ENCODE results near the gene TTC3. TPM values are rescaled to one million over a fixed set of nuclear protein-coding genes. Genes with fewer than 3 reads are reported as not detected.

TTC3 gene
- total RNA-seq, 2 experiments from 2014 or later = 49.4 to 52.5 TPM

DNA sequence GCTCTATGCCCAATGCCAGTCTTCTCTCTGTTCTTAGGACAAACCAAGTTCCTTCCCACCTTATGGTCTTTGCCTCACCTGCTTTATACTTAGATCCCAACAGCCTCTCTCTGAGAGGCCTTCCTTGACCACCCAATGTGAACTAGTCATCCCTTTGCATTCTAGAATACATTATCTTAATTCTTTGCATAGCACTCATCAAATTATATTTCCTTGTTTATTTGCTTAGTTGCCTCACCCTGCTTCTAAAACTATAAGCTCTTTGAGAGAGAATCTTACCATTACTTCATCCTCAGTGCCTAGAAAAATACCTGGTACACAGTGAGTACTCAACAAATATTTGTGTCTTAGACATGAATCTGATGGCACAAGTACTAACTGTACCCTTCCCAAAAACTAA is 8.2 kb upstream of the TTC3 start:
- ChIA-PET POLR2A (no interaction called here), CTCF (no interaction called here)
- DNase-seq = no peak
- Mint-ChIP-seq H3K4me3 (no peak overlapping the region), H3K27me3 (no peaks in the 10 kb centered on the region), H3K9me3 (no peaks in the 10 kb centered on the region), H3K4me1 (peaks cover 4% of the 10 kb centered on the region), H3K36me3 (ENCODE audit: low read depth) (peaks cover 17% of the 10 kb centered on the region), H3K27ac (no peak overlapping the region)

DNA sequence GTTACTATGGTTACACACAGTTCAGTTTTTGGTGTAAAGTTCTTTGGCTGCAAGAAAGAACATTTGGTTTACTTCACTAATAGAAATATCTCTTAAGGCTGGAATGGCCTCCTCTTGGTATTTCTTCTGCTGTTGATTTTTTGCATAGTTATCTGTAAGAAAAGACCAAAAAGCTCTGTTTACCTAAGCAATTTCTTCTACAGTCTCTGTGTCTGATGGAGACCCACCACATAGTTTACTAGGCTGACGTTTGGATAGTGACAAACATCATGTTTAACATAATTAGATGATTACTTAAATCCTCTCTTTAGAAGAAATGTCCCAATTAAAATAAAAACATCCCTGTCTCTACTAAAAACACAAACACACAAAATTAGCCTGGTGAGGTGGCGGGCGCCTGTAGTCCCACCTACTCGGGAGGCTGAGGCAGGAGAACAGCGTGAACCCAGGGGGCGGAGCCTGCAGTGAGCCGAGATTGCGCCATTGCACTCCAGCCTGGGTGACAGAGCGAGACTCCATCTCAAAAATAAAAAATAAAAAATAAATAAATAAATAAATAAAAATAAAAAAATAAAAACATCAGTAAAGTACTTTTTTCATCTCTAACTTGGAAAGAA is 7.4 kb upstream of the TTC3 start:
- no peak overlapping the region for H3K27ac Mint-ChIP-seq
- H3K36me3 Mint-ChIP-seq (ENCODE audit: low read depth) = peaks cover 20% of the 10 kb centered on the region
- no peaks in the 10 kb centered on the region for H3K27me3 Mint-ChIP-seq
- no peak for DNase-seq
- ChIA-PET CTCF (no interaction called here), POLR2A (no interaction called here)
- no peak overlapping the region for H3K4me3 Mint-ChIP-seq
- no peaks in the 10 kb centered on the region for H3K9me3 Mint-ChIP-seq
- H3K4me1 Mint-ChIP-seq = peaks cover 9% of the 10 kb centered on the region

DNA sequence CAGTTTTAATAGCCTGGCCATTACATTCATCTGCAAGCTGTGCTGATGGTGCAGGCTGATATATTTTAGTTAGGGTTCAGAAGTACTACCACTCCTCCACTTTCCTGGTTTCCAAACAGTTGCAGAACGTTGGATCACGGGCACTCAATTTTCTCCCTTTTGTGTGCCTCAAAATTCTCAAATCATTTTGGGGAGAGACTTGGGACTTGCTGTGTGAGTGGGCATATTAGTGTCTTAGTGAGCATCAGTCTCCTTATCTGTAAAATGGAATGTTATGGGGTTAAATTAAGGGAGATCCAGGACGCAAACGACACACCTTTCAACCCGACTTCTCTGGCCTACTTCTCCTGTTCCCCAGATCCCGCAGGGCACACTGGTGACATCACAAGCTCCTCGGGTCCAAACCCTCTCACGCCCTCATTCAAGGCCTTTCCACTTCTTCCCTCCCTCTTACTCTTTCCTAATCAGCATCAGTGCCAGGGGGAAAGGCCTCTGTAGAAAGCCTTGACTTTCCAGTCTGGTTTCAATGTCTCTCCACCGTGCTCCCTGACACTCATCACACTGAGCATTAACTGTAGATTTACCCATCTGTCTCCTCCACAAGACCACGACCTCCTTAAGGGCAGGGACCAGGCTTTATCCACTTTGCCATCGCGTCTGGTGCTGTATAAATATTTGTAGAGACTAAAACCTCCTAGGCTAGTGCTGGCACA is 1.3 kb upstream of the TTC3 start:
- ChIA-PET POLR2A (no interaction called here), CTCF (no interaction called here)
- Mint-ChIP-seq H3K4me3 (peak overlapping the region; percentile 67), H3K4me1 (peaks cover 31% of the 10 kb centered on the region), H3K9me3 (no peaks in the 10 kb centered on the region), H3K27me3 (no peaks in the 10 kb centered on the region), H3K36me3 (ENCODE audit: low read depth) (peaks cover 20% of the 10 kb centered on the region), H3K27ac (peak overlapping the region; percentile 93)
- DNase-seq = no peak

DNA sequence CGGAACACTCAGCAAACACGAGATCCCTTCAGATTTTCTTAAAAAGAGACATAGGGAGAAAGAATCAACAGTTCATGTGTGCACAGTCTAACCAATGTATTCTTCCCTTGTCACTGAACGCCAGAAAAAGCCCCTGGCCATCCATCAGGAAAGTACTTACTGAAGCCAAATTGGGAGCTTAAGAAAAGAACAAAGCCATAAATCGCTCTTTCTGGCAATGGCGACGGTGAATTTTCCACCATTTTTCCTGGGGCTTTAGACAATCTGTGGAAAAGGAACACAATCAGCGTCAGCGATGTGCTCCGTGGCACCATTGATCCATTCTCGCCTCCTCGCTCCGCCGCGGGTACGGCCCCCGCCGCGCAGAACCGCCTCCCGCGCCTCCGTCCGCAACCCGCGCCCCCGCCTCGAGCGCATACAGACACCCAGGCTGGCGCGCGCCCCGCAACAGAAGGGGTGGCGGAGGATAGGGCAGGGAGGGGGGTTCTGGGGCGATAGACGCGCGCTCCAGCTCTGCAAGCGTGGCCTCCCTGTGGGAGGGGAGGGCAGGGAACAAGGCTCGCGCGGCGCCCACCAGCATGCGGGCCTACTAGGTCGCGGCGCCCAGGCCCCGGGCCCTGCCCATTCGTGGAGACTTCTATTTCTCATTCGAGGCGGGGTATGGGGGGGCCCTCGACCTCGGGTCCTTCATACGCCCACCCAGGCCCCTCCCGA is 623 bp upstream of the TTC3 start:
- CTCF ChIA-PET = no interaction called here
- peak; percentile 63 for DNase-seq
- peaks cover 34% of the 10 kb centered on the region for H3K4me1 Mint-ChIP-seq

DNA sequence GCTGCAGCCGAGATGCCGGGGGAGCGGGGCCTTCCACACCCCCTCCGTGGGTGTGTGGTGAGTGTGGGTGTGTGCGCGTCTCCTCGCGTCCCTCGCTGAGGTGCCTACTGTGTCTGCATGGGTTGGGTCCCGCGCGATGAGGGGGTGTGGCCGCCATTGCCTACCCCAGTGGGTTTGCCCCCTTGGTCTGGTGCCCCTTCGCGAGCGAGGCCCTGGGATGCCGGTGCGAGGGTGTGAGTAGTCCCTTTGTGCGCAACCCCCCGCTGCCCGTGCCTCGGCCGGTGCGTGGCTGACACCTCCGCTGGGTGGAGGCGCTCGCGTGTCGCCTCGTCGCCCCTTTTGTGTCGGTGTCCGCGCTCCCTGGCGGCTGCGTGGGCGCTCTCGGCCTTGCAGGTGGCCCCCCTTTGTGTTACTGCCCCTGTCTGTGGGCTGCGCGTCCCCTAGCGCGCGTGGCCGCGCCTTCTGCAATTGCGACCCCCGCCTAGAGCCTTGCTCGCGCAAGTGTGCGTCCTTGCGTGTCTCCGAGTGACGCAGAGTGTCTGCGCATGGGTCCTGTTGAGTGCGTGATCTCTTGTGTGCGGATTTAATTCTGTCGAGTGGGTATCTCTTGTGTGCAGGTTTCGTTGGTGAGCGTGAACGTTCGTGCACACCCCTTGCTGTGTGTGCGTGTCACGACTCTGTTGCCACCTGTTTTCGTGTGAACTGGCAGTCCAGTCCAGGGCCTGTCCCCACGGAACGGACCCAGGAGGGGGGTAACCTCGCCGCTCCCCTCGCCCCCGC is 553 bp downstream of the TTC3 start:
- H3K9me3 Mint-ChIP-seq = no peaks in the 10 kb centered on the region
- DNase-seq = peak; percentile 64
- no peaks in the 10 kb centered on the region for H3K27me3 Mint-ChIP-seq
- H3K4me3 Mint-ChIP-seq = peak overlapping the region; percentile 88
- ChIA-PET CTCF (no interaction called here), POLR2A (no interaction called here)
- peaks cover 13% of the 10 kb centered on the region for H3K36me3 Mint-ChIP-seq (ENCODE audit: low read depth)
- peaks cover 41% of the 10 kb centered on the region for H3K4me1 Mint-ChIP-seq
- peak overlapping the region; percentile 92 for H3K27ac Mint-ChIP-seq

More for the DNA sequence above, 623 bp upstream of the TTC3 start:
- H3K36me3 Mint-ChIP-seq (ENCODE audit: low read depth) = peaks cover 19% of the 10 kb centered on the region
- H3K4me3 Mint-ChIP-seq = peak overlapping the region; percentile 67
- no peaks in the 10 kb centered on the region for H3K9me3 Mint-ChIP-seq
- no peaks in the 10 kb centered on the region for H3K27me3 Mint-ChIP-seq
- POLR2A ChIA-PET = no interaction called here
- H3K27ac Mint-ChIP-seq = peak overlapping the region; percentile 93

DNA sequence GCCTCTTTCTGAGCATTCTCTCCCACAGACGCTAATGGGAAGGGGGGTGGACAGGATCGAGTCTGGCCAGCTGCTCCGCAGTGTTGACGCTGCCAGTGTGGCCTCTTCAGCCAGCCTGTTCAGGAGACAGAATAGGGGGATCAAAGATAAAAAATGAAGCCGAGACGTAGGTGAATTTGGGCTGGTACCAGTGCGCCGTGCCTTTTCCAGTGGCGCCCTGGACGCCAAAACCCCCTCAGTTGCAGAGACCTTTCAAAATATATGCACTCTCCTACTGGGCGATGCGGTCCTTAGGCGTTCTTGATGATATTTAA is 1.1 kb downstream of the TTC3 start:
- DNase-seq = no peak
- peaks cover 2% of the 10 kb centered on the region for H3K9me3 Mint-ChIP-seq
- H3K27me3 Mint-ChIP-seq = no peaks in the 10 kb centered on the region

DNA sequence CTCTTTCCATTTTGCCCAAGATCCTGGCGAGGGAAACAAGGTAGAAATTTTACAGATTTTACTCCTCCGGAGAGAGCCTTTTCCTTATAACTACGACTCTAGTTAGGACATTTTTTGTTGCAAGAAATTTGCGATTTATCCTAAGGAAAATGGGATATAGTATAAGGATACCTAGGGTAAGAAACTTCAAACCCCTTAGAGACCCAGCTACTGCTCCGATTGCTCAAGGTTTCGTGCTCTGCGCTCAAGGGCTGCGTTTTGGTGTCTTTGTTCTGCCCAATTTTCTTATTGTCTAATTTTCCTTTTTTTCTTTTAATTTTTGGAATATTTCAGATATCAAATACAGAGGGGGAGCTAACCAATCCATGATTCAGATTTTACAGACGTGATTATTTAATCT is 1.5 kb downstream of the TTC3 start:
- Mint-ChIP-seq H3K9me3 (peaks cover 3% of the 10 kb centered on the region), H3K4me3 (peak overlapping the region; percentile 88), H3K36me3 (ENCODE audit: low read depth) (peaks cover 13% of the 10 kb centered on the region), H3K27me3 (no peaks in the 10 kb centered on the region), H3K4me1 (peaks cover 46% of the 10 kb centered on the region), H3K27ac (peak overlapping the region; percentile 92)
- ChIA-PET POLR2A (no interaction called here), CTCF (interaction anchor here (1.1 kb wide), 1 partner anchor 14 kb away, joined by 4 read pairs; no protein-coding TSS in a partner anchor)
- no peak for DNase-seq

More for the DNA sequence above, 1.1 kb downstream of the TTC3 start:
- CTCF ChIA-PET = no interaction called here
- Mint-ChIP-seq H3K4me1 (peaks cover 42% of the 10 kb centered on the region), H3K36me3 (ENCODE audit: low read depth) (peaks cover 12% of the 10 kb centered on the region), H3K27ac (peak overlapping the region; percentile 92), H3K4me3 (peak overlapping the region; percentile 88)
- POLR2A ChIA-PET = no interaction called here

DNA sequence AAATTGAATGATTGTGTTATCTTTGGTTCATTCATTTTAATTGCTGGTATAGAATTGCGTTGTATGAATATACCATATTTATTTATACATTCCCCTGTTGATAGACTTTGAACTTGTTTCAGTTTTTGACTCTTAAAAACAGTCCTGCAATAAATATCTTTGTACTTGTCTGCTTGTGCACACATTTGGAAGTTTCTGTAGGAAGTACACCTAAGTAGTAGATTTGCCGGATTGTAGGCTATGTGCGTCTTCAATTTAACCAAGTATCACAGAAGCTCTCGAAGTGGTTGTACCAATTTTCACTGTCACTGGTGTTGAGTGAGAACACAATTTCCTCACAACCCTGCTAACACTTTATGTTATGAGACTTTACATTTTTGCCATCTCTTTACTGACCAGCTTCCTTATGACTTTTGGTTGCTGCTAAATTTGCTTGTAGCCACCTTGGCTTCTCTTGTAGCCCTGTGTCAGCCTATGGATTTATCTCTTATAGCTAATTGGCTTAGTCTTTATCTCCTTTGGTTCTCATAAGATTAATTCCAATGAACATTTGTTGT is 2.2 kb downstream of the TTC3 start:
- Mint-ChIP-seq H3K36me3 (ENCODE audit: low read depth) (peaks cover 13% of the 10 kb centered on the region), H3K4me3 (peak overlapping the region; percentile 37), H3K27me3 (no peaks in the 10 kb centered on the region), H3K9me3 (peaks cover 3% of the 10 kb centered on the region), H3K4me1 (peaks cover 43% of the 10 kb centered on the region), H3K27ac (no peak overlapping the region)
- POLR2A ChIA-PET = no interaction called here
- CTCF ChIA-PET = interaction anchor here (1.1 kb wide), 1 partner anchor 13 kb away, joined by 4 read pairs; no protein-coding TSS in a partner anchor
- no peak for DNase-seq

DNA sequence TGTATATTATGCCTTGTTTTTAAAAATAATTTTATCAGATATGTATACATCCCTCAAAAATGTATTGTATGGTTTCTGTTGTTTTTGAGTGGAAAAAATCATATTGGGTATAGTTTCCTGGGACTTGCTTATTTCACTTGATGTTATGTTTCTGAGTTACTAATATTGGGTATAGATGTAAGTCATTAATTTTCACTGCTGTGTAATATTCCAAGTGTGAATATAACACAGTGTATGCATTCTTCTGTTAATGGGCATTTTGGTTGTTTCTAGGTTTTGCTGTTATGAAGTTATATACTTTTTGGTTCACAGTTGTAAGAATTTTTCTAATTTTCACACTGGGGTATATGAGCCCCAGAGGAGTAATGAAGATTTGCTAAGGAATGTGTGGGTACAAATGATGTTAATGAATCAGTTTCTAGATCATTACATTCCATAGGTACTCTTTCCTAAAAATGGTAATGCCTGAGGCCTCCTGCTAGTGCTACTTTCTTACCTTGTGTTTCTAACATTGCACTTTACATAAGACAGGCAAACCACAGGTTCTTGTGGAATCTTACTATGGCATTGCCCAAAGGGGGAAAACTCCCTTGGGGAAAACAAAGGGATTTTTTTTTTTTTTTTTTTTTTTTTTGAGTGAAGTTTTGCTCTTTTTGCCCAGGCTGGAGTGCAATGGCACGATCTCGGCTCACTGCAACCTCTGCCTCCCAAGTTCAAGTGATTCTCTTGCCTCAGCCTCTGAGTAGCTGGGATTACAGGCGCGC is 3.2 kb downstream of the TTC3 start:
- Mint-ChIP-seq H3K4me1 (peaks cover 36% of the 10 kb centered on the region), H3K9me3 (peaks cover 3% of the 10 kb centered on the region), H3K27ac (no peak overlapping the region), H3K4me3 (no peak overlapping the region), H3K36me3 (ENCODE audit: low read depth) (peaks cover 7% of the 10 kb centered on the region), H3K27me3 (no peaks in the 10 kb centered on the region)
- POLR2A ChIA-PET = no interaction called here
- CTCF ChIA-PET = no interaction called here
- no peak for DNase-seq

DNA sequence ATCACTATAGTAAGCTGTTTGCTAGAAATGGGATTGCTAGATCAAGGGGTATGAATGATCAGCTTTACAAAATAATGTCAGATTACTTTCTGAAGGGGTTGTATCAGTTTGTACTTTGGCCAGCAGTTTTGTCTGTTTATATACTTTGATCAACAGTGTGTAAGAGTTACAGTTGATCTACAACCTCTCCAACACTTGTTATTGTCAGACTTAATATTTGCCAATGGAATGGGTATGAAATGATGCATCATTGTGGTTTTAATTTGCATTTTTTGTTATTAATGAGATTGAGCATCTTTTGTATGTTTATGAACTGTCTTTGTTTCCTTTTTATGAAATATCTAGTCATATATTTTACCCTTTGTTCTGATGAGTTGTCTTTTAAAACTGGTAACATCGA is 4.3 kb downstream of the TTC3 start:
- peaks cover 3% of the 10 kb centered on the region for H3K9me3 Mint-ChIP-seq
- peaks cover 26% of the 10 kb centered on the region for H3K4me1 Mint-ChIP-seq
- H3K27ac Mint-ChIP-seq = no peak overlapping the region
- no peak overlapping the region for H3K4me3 Mint-ChIP-seq
- ChIA-PET CTCF (interaction anchor here (0.6 kb wide), 1 partner anchor 501 kb away, joined by 3 read pairs; no protein-coding TSS in a partner anchor), POLR2A (no interaction called here)
- peaks cover 3% of the 10 kb centered on the region for H3K36me3 Mint-ChIP-seq (ENCODE audit: low read depth)
- no peaks in the 10 kb centered on the region for H3K27me3 Mint-ChIP-seq
- no peak for DNase-seq

DNA sequence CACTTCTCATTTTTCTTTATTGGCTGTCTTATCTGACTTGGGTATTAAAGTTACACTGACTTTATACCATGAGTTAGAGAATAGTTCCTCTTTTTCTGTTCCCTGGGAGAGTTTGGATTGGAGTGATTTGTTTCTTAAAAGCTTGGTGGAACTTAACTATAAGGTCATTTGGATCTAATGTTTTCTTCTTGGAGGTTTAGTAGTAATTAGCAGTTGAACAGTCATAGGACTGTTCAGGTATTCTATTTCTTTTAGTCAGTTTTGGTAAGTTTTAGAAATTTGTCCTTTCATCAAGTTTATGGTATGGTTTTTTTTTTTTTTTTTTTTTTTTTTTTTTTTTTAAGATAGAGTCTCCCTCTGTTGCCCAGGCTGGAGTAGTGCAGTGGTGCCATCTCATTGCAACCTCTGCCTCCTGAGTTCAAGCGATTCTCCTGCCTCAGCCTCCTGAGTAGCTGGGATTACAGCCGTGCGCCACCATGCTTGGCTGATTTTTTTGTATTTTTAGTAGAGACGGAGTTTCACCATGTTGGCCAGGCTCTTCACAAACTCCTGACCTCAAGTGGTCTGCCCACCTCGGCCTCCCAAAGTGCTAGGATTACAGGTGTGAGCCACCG is 6.3 kb downstream of the TTC3 start:
- DNase-seq = peak; percentile 27
- H3K4me3 Mint-ChIP-seq = no peak overlapping the region
- ChIA-PET POLR2A (no interaction called here), CTCF (interaction anchor here (0.6 kb wide), 1 partner anchor 503 kb away, joined by 4 read pairs; no protein-coding TSS in a partner anchor)
- no peak overlapping the region for H3K27ac Mint-ChIP-seq
- peaks cover 6% of the 10 kb centered on the region for H3K36me3 Mint-ChIP-seq (ENCODE audit: low read depth)
- H3K27me3 Mint-ChIP-seq = no peaks in the 10 kb centered on the region
- H3K9me3 Mint-ChIP-seq = peaks cover 3% of the 10 kb centered on the region
- H3K4me1 Mint-ChIP-seq = peaks cover 29% of the 10 kb centered on the region

DNA sequence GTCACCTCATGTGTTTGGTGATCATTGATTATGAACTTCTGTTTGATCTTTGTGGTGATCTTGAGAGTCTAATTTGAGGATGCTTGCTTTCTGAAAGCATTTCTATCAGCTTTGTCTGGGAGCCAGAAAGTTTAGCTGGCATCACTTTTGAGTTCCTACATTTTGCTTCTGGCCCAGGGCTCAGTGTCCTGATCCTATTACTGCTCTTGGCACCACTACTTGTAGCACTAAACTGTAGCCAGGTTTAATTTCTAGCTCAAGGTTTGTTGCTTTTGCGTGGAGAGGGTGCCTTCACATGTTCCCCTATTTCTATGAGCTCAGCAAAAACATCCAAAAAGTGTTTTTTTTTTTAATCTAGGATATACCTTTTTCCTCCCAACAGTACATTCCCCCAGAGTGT is 9.3 kb downstream of the TTC3 start:
- H3K9me3 Mint-ChIP-seq = peaks cover 3% of the 10 kb centered on the region
- ChIA-PET POLR2A (no interaction called here), CTCF (no interaction called here)
- H3K27me3 Mint-ChIP-seq = no peaks in the 10 kb centered on the region
- H3K36me3 Mint-ChIP-seq (ENCODE audit: low read depth) = peaks cover 7% of the 10 kb centered on the region
- peaks cover 19% of the 10 kb centered on the region for H3K4me1 Mint-ChIP-seq
- H3K27ac Mint-ChIP-seq = no peak overlapping the region
- DNase-seq = no peak
- no peak overlapping the region for H3K4me3 Mint-ChIP-seq
